K562 (cell line): ENCODE results near the gene C1QTNF8.

Experiments used
- CCNT2 ChIP-seq: IDR thresholded peaks from 2 replicates; pipeline ENCODE4 v1.6.1; 2011; ENCODE audit warnings: borderline replicate concordance, low read depth, mild to moderate bottlenecking, moderate library complexity, mixed read lengths, low read length; ENCODE audit not compliant: insufficient read length; ENCODE audit errors: extremely low read depth
- ETV5 ChIP-seq: sonication (generic); formaldehyde crosslinking; IDR thresholded peaks from 2 replicates; pipeline ENCODE4 v1.4.0; 2020; ENCODE audit warnings: low read depth, mild to moderate bottlenecking, missing genetic modification reagents
- TF ChIP-seq, protein P1 (sequence below), 3 experiments: IDR thresholded peaks in 2 of 3; conservative IDR thresholded peaks in 1 of 3; 2 replicates each; pipeline ENCODE4 v1.5.1; 2011 to 2012; ENCODE audit warnings: low read length in 3 of 3, mild to moderate bottlenecking in 3 of 3, control low read depth in 2 of 3, improper control_type of control experiment in 1 of 3, inconsistent platforms in 1 of 3, low read depth in 1 of 3, mixed read lengths in 1 of 3, moderate library complexity in 1 of 3; ENCODE audit not compliant: insufficient read depth in 2 of 3

DNA sequence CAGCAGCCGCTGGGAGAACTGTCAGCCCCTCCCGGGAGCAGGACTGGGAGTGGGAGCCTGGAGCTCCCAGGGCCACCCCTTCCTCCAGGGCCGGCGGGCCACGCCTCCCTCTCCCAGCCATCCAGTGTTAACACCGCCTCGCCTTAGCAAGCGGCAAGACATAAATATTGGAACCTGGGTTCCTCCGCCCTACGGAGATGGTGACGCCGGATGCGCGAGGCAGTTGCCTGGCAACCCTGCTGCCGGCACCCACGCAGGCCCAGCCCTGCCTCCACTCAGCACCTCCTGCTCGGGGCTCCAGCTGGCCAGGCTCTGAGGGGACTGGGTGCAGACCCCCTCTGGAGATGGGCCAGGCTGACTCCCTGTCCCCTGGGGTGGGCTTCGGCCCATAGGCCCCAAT lies 29.4 kb upstream of the C1QTNF8 start:
- no peak for TF ChIP-seq CCNT2
- TF ChIP-seq, protein P1, sequence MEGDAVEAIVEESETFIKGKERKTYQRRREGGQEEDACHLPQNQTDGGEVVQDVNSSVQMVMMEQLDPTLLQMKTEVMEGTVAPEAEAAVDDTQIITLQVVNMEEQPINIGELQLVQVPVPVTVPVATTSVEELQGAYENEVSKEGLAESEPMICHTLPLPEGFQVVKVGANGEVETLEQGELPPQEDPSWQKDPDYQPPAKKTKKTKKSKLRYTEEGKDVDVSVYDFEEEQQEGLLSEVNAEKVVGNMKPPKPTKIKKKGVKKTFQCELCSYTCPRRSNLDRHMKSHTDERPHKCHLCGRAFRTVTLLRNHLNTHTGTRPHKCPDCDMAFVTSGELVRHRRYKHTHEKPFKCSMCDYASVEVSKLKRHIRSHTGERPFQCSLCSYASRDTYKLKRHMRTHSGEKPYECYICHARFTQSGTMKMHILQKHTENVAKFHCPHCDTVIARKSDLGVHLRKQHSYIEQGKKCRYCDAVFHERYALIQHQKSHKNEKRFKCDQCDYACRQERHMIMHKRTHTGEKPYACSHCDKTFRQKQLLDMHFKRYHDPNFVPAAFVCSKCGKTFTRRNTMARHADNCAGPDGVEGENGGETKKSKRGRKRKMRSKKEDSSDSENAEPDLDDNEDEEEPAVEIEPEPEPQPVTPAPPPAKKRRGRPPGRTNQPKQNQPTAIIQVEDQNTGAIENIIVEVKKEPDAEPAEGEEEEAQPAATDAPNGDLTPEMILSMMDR (IDR thresholded peaks at IDR 0.05 in 2 of 3, conservative IDR thresholded peaks at IDR 0.05 in 1 of 3; ENCODE audit: insufficient read depth in 2 of 3, low read depth in 1 of 3, low read length in 3 of 3), result no peak
- TF ChIP-seq ETV5 (CRISPR knock-in tag), result no peak
